HCT116 (cell line): Measurements from ENCODE around the gene C5orf63. TPM values are rescaled to one million over a fixed set of nuclear protein-coding genes. Genes with fewer than 3 reads are reported as not detected.
A peak's percentile ranks its signal among the peaks of the same experiment; 100 is the strongest.

Experiments used
- ATAC-seq: fragments of 200-7000 bp; cut with Tn5 transposase; 2 replicates; pipeline ENCODE4 v1.9.1; 2020; ENCODE audit warnings: mild to moderate bottlenecking, moderate library complexity
- BruUV-seq: library from RNA; stranded (reverse); fragments of 400-500 nt; replicated peaks from 2 replicates; lab custom pipeline; 2021; lab: Mats Ljungman, UMichigan
- CTCF ChIA-PET: fragments of 300-600 bp; sonication (Branson Sonifier 250); formaldehyde crosslinking; loops from one replicate; lab custom pipeline; 2021; ENCODE audit warnings: antibody characterized with exemption; lab: Charles Lee
- POLR2A ChIA-PET: fragments of 300-600, 350-600 bp; sonication (Branson Sonifier 250); formaldehyde crosslinking; loops from one replicate; lab custom pipeline; 2021; ENCODE audit warnings: antibody characterized with exemption; lab: Charles Lee
- RAD21 ChIA-PET, 2 experiments: fragments of 300-600 bp; sonication (Branson Sonifier 250); formaldehyde crosslinking; loops; one replicate each; lab custom pipeline; 2023; ENCODE audit warnings: low total read pairs in 2 of 2; ENCODE audit not compliant: uncharacterized antibody in 2 of 2, unreplicated experiment in 2 of 2, low non-redundant PET in 1 of 2; lab: Charles Lee
- DNase-seq: peaks from one replicate; pipeline ENCODE4 v3.0.0-alpha.2; 2010; ENCODE audit warnings: low read depth, low spot score
- H2AFZ ChIP-seq: fragments of 200-600 bp; shearing (Covaris generic), sonication (generic); 2 replicates; pipeline ENCODE4 v1.6.1; 2017; ENCODE audit warnings: low read depth, mixed run types, mixed read lengths, antibody characterized with exemption, low read length; ENCODE audit not compliant: poor library complexity, severe bottlenecking
- H3K27ac ChIP-seq: 2 replicates; pipeline ENCODE4 v1.5.1; 2012; ENCODE audit warnings: low read depth, low read length
- H3K27me3 ChIP-seq: fragments of 200-600 bp; sonication (generic); 2 replicates; pipeline ENCODE4 v1.6.1; 2016; ENCODE audit warnings: mixed run types, low read length, mixed read lengths; ENCODE audit not compliant: insufficient read depth
- H3K36me3 ChIP-seq, 2 experiments: fragments of 200-500 bp in 1 of 2; fragments of 200-600 bp in 1 of 2; sonication (Bioruptor generic) in 1 of 2; sonication (generic) in 1 of 2; 2 replicates each; pipeline versions ENCODE4 v1.5.1 to v1.6.1; 2014 to 2016; ENCODE audit warnings: low read length in 2 of 2, inconsistent platforms in 1 of 2, mixed read lengths in 1 of 2, mixed run types in 1 of 2; ENCODE audit not compliant: insufficient read depth in 2 of 2, control insufficient read depth in 1 of 2
- H3K4me1 ChIP-seq, 2 experiments: fragments of 200-600 bp in 1 of 2; sonication (generic) in 1 of 2; 2 replicates each; pipeline versions ENCODE4 v1.5.1 to v1.6.1; 2012 to 2017; ENCODE audit warnings: low read length in 2 of 2, inconsistent platforms in 1 of 2, mild to moderate bottlenecking in 1 of 2, mixed read lengths in 1 of 2, mixed run types in 1 of 2, moderate library complexity in 1 of 2; ENCODE audit not compliant: insufficient read depth in 2 of 2, control insufficient read depth in 1 of 2
- H3K4me2 ChIP-seq: fragments of 200-600 bp; sonication (generic); 2 replicates; pipeline ENCODE4 v1.6.1; 2017; ENCODE audit warnings: mixed run types, low read length, mixed read lengths
- H3K4me3 ChIP-seq, 2 experiments: fragments of 200-600 bp in 1 of 2; sonication (generic) in 1 of 2; replicated peaks in 1 of 2; 2 replicates each; pipeline ENCODE4 v1.5.1; 2011 to 2016; ENCODE audit warnings: low read length in 2 of 2, control low read depth in 1 of 2, low read depth in 1 of 2, mild to moderate bottlenecking in 1 of 2, mixed read lengths in 1 of 2, mixed run types in 1 of 2
- H3K79me2 ChIP-seq: fragments of 200-600 bp; sonication (generic); 2 replicates; pipeline ENCODE4 v1.6.1; 2017; ENCODE audit warnings: mild to moderate bottlenecking, mixed run types, low read length, moderate library complexity, mixed read lengths; ENCODE audit not compliant: insufficient read depth
- H3K9ac ChIP-seq: fragments of 200-600 bp; sonication (generic); 2 replicates; pipeline ENCODE4 v1.6.1; 2016; ENCODE audit warnings: low read length, mixed read lengths
- H3K9me2 ChIP-seq: fragments of 200-600 bp; sonication (generic), shearing (Covaris generic); 2 replicates; pipeline ENCODE4 v1.6.1; 2017; ENCODE audit warnings: mixed run types, mild to moderate bottlenecking, moderate library complexity; ENCODE audit not compliant: insufficient read depth
- H3K9me3 ChIP-seq, 2 experiments: fragments of 200-500 bp in 1 of 2; fragments of 200-600 bp in 1 of 2; sonication (Bioruptor generic) in 1 of 2; sonication (generic) in 1 of 2; 2 replicates each; pipeline ENCODE4 v1.6.1; 2014 to 2017; ENCODE audit warnings: low read length in 2 of 2, mixed read lengths in 2 of 2, inconsistent platforms in 1 of 2, low read depth in 1 of 2, mild to moderate bottlenecking in 1 of 2, mixed run types in 1 of 2, moderate library complexity in 1 of 2; ENCODE audit not compliant: control insufficient read depth in 1 of 2, insufficient read depth in 1 of 2
- H4K20me1 ChIP-seq: fragments of 200-600 bp; sonication (generic), shearing (Covaris generic); 2 replicates; pipeline ENCODE4 v1.6.1; 2017; ENCODE audit warnings: mixed run types, mild to moderate bottlenecking, moderate library complexity; ENCODE audit not compliant: insufficient read depth
- EGR1 ChIP-seq: IDR thresholded peaks from 2 replicates; pipeline ENCODE4 v1.6.1; 2012; ENCODE audit warnings: low read depth
- ELF1 ChIP-seq: IDR thresholded peaks from 2 replicates; pipeline ENCODE4 v1.6.1; 2012; ENCODE audit warnings: low read depth, borderline replicate concordance
- EZH2phosphoT487 ChIP-seq: fragments of 200-600 bp; IDR thresholded peaks from 2 replicates; pipeline ENCODE4 v1.6.1; 2018; ENCODE audit warnings: antibody characterized with exemption, borderline replicate concordance
- JUND ChIP-seq: IDR thresholded peaks from 2 replicates; pipeline ENCODE4 v1.6.1; 2012
- POLR2A ChIP-seq: IDR thresholded peaks from 2 replicates; pipeline ENCODE4 v1.7.0; 2011; ENCODE audit warnings: borderline replicate concordance; ENCODE audit not compliant: insufficient read depth, insufficient read length; ENCODE audit errors: extremely low read depth
- POLR2AphosphoS5 ChIP-seq: IDR thresholded peaks from 2 replicates; pipeline ENCODE4 v1.6.1; 2011; ENCODE audit warnings: mild to moderate bottlenecking, low read depth, low read length, moderate library complexity
- RAD21 ChIP-seq: IDR thresholded peaks from 2 replicates; pipeline ENCODE4 v1.6.1; 2012; ENCODE audit warnings: low read depth, mild to moderate bottlenecking
- SIN3A ChIP-seq: IDR thresholded peaks from 2 replicates; pipeline ENCODE4 v1.6.1; 2012; ENCODE audit warnings: low read depth
- SP1 ChIP-seq: IDR thresholded peaks from 2 replicates; pipeline ENCODE4 v1.6.1; 2012; ENCODE audit warnings: low read depth
- SRF ChIP-seq: IDR thresholded peaks from 2 replicates; pipeline ENCODE4 v1.6.1; 2012; ENCODE audit warnings: low read depth
- TCF7L2 ChIP-seq: IDR thresholded peaks from 2 replicates; pipeline ENCODE4 v1.7.0; 2011; ENCODE audit warnings: borderline replicate concordance, inconsistent platforms; ENCODE audit not compliant: insufficient read depth, insufficient read length; ENCODE audit errors: extremely low read depth
- YY1 ChIP-seq: IDR thresholded peaks from 2 replicates; pipeline ENCODE4 v1.6.1; 2011; ENCODE audit warnings: low read length, low read depth, moderate library complexity, mild to moderate bottlenecking; ENCODE audit not compliant: insufficient replicate concordance; ENCODE audit errors: extremely low read depth
- ZFX ChIP-seq: fragments of 450-650 bp; IDR thresholded peaks from 2 replicates; pipeline ENCODE4 v1.6.1; 2017
- intact Hi-C: fragments of 100-400 bp; cut with micrococcal nuclease; formaldehyde crosslinking; loops from 2 replicates; pipeline ENCODE4 v1.10.0; 2022
- total RNA-seq: library from RNA; stranded (reverse); gene quantifications from one replicate; pipeline ENCODE4 v1.2.1, GENCODE V29; 2021; ENCODE audit not compliant: unreplicated experiment
- TF ChIP-seq, protein P1 (sequence below): IDR thresholded peaks from 2 replicates; pipeline ENCODE4 v1.6.1; 2011; ENCODE audit warnings: mild to moderate bottlenecking, low read length, moderate library complexity; ENCODE audit not compliant: insufficient replicate concordance; ENCODE audit errors: extremely low read depth
- TF ChIP-seq, protein P2 (sequence below), 3 experiments: fragments of 200-600 bp in 1 of 3; sonication (generic) in 1 of 3; IDR thresholded peaks in 2 of 3; conservative IDR thresholded peaks in 1 of 3; 2 replicates each; pipeline ENCODE4 v1.5.1; 2012 to 2017; ENCODE audit warnings: low read depth in 2 of 3, low read length in 2 of 3, antibody characterized with exemption in 1 of 3, borderline replicate concordance in 1 of 3, control low read depth in 1 of 3, mild to moderate bottlenecking in 1 of 3, mixed read lengths in 1 of 3, mixed run types in 1 of 3, moderate library complexity in 1 of 3; ENCODE audit not compliant: insufficient read depth in 1 of 3

The C5orf63 gene
- total RNA-seq, 1 experiment from 2014 or later, result 4.4 TPM

DNA sequence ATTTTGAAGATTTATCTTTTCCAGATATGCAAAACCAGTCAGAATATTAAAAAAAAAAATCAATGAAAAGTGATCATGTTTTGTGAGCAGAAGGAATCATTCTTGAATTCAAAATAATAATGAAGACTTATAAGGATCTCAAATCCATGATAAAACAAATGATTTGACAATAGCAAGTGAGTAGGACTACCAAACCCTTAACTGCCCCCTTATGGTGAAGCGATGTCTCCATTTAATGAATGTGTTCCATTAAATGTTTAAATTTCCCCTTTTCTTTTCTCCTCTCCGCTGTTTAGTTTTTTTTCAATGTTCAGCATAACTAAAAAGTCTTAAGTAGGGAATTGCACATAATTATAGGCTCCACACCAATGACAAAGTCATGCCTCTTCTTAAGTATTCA lies 30.7 kb downstream of the C5orf63 start:
- ChIA-PET POLR2A (no interaction called here), CTCF (no interaction called here)
- ATAC-seq (no peak), DNase-seq (no peak)
- Histone ChIP-seq H3K4me2 (no peak overlapping the region), H3K27me3 (no peaks in the 10 kb centered on the region), H3K4me3 (no peak overlapping the region), H3K36me3 (no peaks in the 10 kb centered on the region), H3K9me2 (no peaks in the 10 kb centered on the region), H3K4me1 (peaks cover 0 to 9% of the 10 kb centered on the region in 2 experiments; a peak in 1 of 4 replicates), H3K79me2 (no peaks in the 10 kb centered on the region)
- intact Hi-C loops, result loop anchor here (10.0 kb wide), 1 partner anchor 388 kb away; no protein-coding TSS in a partner anchor
- TF ChIP-seq EGR1, result no peak
- TF ChIP-seq RAD21, result peak; percentile 33; the same call in 1 of the 2 replicates
- TF ChIP-seq, protein P1, sequence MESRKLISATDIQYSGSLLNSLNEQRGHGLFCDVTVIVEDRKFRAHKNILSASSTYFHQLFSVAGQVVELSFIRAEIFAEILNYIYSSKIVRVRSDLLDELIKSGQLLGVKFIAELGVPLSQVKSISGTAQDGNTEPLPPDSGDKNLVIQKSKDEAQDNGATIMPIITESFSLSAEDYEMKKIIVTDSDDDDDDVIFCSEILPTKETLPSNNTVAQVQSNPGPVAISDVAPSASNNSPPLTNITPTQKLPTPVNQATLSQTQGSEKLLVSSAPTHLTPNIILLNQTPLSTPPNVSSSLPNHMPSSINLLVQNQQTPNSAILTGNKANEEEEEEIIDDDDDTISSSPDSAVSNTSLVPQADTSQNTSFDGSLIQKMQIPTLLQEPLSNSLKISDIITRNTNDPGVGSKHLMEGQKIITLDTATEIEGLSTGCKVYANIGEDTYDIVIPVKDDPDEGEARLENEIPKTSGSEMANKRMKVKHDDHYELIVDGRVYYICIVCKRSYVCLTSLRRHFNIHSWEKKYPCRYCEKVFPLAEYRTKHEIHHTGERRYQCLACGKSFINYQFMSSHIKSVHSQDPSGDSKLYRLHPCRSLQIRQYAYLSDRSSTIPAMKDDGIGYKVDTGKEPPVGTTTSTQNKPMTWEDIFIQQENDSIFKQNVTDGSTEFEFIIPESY, result no peak
- TF ChIP-seq SRF, result no peak
- no peak for TF ChIP-seq EZH2phosphoT487
- TF ChIP-seq POLR2A, result no peak
- TF ChIP-seq JUND, result no peak
- TF ChIP-seq ZFX, result no peak
- TF ChIP-seq TCF7L2, result no peak
- TF ChIP-seq ELF1, result no peak
- TF ChIP-seq SP1, result no peak
- TF ChIP-seq POLR2AphosphoS5, result no peak
- TF ChIP-seq YY1, result no peak
- no peak for TF ChIP-seq SIN3A
- TF ChIP-seq, protein P2, sequence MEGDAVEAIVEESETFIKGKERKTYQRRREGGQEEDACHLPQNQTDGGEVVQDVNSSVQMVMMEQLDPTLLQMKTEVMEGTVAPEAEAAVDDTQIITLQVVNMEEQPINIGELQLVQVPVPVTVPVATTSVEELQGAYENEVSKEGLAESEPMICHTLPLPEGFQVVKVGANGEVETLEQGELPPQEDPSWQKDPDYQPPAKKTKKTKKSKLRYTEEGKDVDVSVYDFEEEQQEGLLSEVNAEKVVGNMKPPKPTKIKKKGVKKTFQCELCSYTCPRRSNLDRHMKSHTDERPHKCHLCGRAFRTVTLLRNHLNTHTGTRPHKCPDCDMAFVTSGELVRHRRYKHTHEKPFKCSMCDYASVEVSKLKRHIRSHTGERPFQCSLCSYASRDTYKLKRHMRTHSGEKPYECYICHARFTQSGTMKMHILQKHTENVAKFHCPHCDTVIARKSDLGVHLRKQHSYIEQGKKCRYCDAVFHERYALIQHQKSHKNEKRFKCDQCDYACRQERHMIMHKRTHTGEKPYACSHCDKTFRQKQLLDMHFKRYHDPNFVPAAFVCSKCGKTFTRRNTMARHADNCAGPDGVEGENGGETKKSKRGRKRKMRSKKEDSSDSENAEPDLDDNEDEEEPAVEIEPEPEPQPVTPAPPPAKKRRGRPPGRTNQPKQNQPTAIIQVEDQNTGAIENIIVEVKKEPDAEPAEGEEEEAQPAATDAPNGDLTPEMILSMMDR (IDR thresholded peaks at IDR 0.05 in 2 of 3, conservative IDR thresholded peaks at IDR 0.05 in 1 of 3; ENCODE audit: borderline replicate concordance in 1 of 3, insufficient read depth in 1 of 3, low read depth in 2 of 3, low read length in 2 of 3), result peak in 2 of 3 experiments; percentile 11 to 17; a peak in 1 of 6 replicates
- TF ChIP-seq, all 23 proteins: peak for 2
- BruUV-seq, result no TSS peak
- H3K9ac ChIP-seq, result no peak overlapping the region
- H2AFZ ChIP-seq, result no peak overlapping the region
- H3K9me3 ChIP-seq, result no peaks in the 10 kb centered on the region
- RAD21 ChIA-PET, result no interaction called here
- H4K20me1 ChIP-seq, result no peaks in the 10 kb centered on the region
- H3K27ac ChIP-seq, result no peak overlapping the region
